22Rv1 (cell line): ENCODE measurements around the gene ANKRD34B.

Experiments used
- H3K27ac ChIP-seq: fragments of 450-650 bp; 2 replicates; pipeline ENCODE4 v1.5.1; 2017
- ZFX ChIP-seq: fragments of 450-650 bp; IDR thresholded peaks from 2 replicates; pipeline ENCODE4 v1.6.1; 2017; ENCODE audit warnings: antibody characterized with exemption, borderline replicate concordance
- TF ChIP-seq, protein P1 (sequence below): fragments of 450-650 bp; IDR thresholded peaks from 2 replicates; pipeline ENCODE4 v1.5.1; 2017; ENCODE audit warnings: mild to moderate bottlenecking

Gene ANKRD34B

DNA sequence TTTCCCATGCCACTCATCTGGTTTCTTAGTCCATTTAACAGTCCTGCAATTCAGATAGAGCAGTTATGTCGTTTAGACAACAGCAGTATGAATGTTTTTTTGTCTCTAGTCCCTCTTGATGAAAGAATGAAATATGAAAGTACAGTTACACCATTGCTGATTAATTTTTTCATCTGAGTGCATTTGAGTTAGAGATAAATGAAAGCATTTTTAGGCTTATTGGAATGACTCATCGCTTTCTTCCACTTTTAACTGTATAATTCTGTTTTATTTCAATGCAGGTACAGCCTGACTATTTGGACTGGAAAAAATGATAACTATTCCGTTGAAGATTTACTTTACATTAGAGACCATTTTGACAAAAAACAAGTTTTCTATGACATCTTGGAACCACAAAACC is 28.7 kb downstream of the ANKRD34B start:
- H3K27ac ChIP-seq = no peak overlapping the region
- no peak for TF ChIP-seq ZFX
- TF ChIP-seq, protein P1, sequence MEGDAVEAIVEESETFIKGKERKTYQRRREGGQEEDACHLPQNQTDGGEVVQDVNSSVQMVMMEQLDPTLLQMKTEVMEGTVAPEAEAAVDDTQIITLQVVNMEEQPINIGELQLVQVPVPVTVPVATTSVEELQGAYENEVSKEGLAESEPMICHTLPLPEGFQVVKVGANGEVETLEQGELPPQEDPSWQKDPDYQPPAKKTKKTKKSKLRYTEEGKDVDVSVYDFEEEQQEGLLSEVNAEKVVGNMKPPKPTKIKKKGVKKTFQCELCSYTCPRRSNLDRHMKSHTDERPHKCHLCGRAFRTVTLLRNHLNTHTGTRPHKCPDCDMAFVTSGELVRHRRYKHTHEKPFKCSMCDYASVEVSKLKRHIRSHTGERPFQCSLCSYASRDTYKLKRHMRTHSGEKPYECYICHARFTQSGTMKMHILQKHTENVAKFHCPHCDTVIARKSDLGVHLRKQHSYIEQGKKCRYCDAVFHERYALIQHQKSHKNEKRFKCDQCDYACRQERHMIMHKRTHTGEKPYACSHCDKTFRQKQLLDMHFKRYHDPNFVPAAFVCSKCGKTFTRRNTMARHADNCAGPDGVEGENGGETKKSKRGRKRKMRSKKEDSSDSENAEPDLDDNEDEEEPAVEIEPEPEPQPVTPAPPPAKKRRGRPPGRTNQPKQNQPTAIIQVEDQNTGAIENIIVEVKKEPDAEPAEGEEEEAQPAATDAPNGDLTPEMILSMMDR = no peak

DNA sequence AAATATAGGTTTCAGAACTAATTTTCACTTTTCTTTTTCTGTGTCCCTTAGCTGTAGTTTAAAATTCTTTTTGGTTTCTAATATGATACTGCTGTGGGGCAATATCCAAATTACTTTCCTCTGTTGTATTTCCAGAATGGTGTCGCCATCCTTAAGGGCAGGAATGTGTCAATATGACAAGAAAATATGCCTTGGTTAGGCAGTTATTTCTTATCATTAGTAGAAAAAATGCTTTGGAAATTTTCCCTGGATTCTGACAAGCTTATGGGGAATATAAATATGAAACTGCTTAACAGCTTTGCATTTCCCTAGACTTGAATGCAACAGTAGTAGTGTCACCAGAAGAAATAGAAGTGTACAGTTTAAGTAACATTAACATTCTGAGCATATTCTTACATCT is 29.4 kb downstream of the ANKRD34B start:
- no peak overlapping the region for H3K27ac ChIP-seq
- TF ChIP-seq, protein P1 = no peak
- TF ChIP-seq ZFX = no peak

DNA sequence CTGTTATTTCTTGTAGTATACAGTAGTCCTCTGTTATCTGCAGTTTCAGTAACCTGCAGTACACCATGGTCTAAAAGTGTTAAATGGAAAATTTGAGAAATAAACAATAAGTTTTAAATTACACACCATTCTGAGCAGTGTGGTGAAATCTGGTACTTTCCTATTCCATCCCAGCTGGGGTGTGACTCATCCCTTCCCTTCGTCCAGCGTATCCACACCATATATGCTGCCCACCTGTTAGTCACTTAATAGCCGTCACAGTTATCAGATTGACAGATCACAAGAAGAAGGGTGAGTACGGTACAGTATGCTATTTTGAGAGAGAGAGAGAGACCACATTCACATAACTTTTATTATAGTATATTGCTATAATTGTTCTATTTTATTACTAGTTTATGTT is 53.3 kb downstream of the ANKRD34B start:
- TF ChIP-seq, protein P1 = no peak
- no peak for TF ChIP-seq ZFX

DNA sequence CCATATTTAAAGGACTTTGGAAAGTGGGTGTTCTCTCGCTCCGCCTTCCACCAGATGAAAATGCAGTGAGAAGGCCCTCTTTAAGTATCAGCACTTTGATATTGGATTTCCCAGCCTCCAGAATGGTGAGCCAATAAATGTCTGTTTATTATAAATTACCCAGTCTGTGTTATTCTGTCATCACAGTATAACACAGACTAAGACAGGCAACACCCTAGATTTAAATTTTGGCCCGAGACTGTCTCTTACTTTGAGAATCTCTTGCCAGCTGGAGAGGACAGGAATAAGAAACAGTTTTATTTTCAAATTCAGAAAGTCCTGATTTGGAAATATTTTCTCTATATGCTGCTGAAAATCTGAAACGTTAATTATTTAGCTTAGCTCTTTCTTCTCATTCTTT is 60.7 kb downstream of the ANKRD34B start:
- no peak for TF ChIP-seq ZFX
- TF ChIP-seq, protein P1 = no peak
- H3K27ac ChIP-seq = no peak overlapping the region

More for the DNA sequence above, 53.3 kb downstream of the ANKRD34B start:
- H3K27ac ChIP-seq = no peak overlapping the region

DNA sequence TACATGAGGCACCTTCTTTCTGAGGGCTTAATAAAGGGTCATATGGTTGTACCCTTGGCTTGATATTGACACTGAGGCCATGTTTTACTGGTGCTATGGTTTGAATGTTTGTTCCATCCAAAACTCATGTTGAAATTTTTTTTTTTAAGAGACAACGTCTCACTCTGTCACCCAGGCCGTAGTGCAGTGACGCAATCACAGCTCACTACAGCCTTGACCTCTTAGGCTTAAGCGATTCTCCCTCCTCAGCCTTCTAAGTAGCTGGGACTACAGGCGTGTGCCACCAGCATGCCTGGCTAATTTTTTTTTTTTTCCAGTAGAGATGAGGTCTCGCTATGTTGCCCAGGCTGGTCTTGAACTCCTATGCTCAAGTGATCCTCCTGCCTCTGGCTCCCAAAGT is 61.2 kb downstream of the ANKRD34B start:
- TF ChIP-seq, protein P1 = no peak
- TF ChIP-seq ZFX = no peak
- no peak overlapping the region for H3K27ac ChIP-seq

DNA sequence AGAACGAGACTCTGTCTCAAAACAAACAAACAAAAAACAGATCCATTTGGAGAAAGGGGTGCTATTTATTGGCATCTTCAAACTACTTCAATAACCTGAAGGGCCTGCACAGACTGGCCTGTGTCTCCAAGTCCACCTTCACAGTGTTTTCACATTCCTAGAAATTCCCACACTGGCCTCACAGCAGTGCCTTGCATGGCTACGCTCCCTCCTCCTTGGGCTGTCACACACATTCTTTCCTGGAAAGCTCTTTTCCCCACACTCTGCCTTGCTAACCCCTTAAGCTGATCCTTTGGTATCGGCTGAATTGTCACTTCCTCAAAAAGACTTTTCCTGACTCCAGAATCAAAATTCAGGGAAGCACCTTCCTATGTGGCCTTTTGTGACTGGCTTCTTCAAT is 62.4 kb downstream of the ANKRD34B start:
- H3K27ac ChIP-seq = no peak overlapping the region
- no peak for TF ChIP-seq ZFX
- TF ChIP-seq, protein P1 = no peak
